ENCODE measurements around the gene AMY1A. TPM values are rescaled to one million over a fixed set of nuclear protein-coding genes. Genes with fewer than 3 reads are reported as not detected.

The AMY1A gene
- total RNA-seq, 1 donor: not detected

Small RNAs within 50 kb of the gene (small RNA-seq; reads per million reads assigned to genes)
- not detected for gene AC105272.1

Other genes starting within 250 kb of the AMY1A start
- gene RNPC3, start 130.1 kb upstream of the AMY1A start, total RNA-seq: 18.5 and 23.3 TPM in 2 replicates
- gene AMY2B, start 84.2 kb upstream of the AMY1A start, total RNA-seq: 6.2 and 6.8 TPM in 2 replicates
- gene AMY2A, start 38.3 kb upstream of the AMY1A start, total RNA-seq: not detected in 2 replicates
- not detected in 2 replicates for gene AMY1B, start 40.5 kb downstream of the AMY1A start, total RNA-seq
- not detected in 2 replicates for gene AMY1C, start 94.1 kb downstream of the AMY1A start, total RNA-seq